Mononuclear cell (primary cell): ENCODE measurements around the gene ATP6AP2. TPM values are rescaled to one million over a fixed set of nuclear protein-coding genes. Genes with fewer than 3 reads are reported as not detected.

Source experiments
- H3K27me3 ChIP-seq: 2 replicates; pipeline ENCODE4 v1.6.0; 2011; ENCODE audit warnings: low read length, control low read depth; ENCODE audit not compliant: insufficient read depth
- H3K4me1 ChIP-seq: 2 replicates; pipeline ENCODE4 v1.5.1; 2011; ENCODE audit warnings: mild to moderate bottlenecking, low read length, control low read depth; ENCODE audit not compliant: insufficient read depth
- H3K4me3 ChIP-seq: 2 replicates; pipeline ENCODE4 v1.5.1; 2011; ENCODE audit warnings: mild to moderate bottlenecking, low read length, moderate library complexity
- H3K9me3 ChIP-seq: 2 replicates; pipeline ENCODE4 v1.5.1; 2011; ENCODE audit warnings: low read depth, mild to moderate bottlenecking, control low read depth, low read length
- total RNA-seq: library from RNA; depleted of rRNA; stranded (reverse); fragments of >200 nt; gene quantifications from one replicate; pipeline ENCODE4 v1.2.3, GENCODE V29; 2012

The ATP6AP2 gene
- total RNA-seq, 1 donor = 167 TPM

DNA sequence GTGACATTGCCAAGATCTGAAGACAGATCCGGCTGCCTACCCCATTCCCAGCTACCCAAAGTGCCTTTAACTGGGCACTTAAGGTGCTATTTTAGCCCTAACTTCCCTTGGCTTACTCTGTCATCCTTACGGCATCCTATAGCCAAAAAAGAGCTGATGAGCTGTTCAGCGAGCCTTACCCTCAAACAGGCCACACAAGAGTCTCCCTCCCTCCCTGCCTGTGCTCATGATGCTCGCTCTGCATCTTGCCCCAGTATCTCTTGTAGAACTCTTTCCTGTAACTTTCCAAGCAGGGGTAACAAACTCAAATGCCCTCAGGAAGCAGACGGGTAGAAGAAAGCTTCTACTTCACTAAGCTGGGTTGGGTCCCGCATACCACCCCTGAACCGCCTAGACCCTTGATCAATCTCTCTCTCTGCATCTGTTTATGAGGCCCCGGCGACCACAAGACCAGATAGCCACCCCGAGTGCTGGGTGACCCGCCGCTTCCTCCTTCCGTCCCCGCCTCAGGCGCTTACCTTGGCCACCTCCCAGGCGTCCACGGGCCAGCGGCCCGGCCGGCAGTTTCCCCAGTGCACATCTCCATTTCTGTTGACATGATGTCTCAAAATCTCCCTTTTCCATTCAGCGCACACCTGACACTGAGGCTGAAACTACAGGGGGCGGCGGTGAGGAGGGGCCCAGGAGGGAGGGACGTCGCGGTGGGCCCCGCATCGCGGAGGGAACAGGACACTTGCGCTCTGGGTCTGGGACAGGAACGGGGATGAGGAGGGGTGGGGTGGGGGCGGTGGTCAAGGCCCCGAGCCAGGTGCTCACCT, 65.9 kb downstream of the ATP6AP2 start:
- Histone ChIP-seq H3K4me1 (peaks cover 32% of the 10 kb centered on the region), H3K4me3 (peak overlapping the region; percentile 80), H3K27me3 (no peaks in the 10 kb centered on the region), H3K9me3 (no peaks in the 10 kb centered on the region)

DNA sequence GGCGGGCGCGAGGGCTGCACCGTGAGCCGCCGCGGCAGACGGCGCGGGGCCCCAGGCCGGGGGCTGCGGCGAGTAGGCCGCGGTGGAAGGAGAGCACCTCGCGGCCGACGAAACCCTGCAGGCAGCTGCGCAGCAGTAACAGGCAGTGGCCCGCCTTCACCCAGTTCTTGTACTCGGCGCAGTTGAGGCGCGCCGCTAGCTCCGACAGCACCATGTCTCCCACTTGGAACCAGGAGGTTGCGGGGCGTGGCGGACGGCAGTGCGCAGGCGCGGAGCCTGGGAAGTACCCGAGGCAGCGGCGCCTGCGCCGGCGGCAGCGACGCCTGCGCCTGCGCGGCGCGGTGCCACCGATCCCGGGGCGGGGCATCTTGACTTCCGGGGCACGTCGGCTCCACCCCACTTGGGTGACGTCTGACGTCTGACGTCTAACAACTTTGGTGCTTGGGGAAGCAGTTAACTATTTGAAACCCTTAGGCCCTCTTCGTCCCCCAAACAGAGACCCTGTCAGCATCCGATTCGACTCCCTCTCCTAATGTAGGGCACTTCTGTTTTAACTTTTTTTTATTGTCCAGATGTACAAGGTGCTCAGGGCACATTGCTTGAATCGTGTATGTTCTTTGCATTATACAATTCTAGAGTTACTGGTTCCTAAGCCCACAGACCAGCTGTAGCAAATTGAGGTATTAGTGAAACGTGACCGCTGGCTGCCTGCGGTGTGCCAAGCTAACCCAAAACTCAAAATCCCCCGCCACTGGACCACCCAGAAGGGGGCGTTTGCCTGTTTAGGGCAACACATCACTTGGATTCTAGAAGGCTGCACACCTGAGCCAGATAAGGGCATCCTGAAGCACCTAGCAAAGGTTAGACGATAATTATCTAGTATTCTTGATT, 66.8 kb downstream of the ATP6AP2 start, which contains the start of gene CXorf38:
Gene CXorf38, minus strand, starts transcription at position 255 of the 891 bp plus-strand sequence. Its CDS starts 41 bp downstream, at position 214.
- Histone ChIP-seq H3K4me1 (peaks cover 24% of the 10 kb centered on the region), H3K4me3 (peak within 1 kb of the TSS; percentile 80), H3K9me3 (no peaks in the 10 kb centered on the region), H3K27me3 (no peaks in the 10 kb centered on the region)

DNA sequence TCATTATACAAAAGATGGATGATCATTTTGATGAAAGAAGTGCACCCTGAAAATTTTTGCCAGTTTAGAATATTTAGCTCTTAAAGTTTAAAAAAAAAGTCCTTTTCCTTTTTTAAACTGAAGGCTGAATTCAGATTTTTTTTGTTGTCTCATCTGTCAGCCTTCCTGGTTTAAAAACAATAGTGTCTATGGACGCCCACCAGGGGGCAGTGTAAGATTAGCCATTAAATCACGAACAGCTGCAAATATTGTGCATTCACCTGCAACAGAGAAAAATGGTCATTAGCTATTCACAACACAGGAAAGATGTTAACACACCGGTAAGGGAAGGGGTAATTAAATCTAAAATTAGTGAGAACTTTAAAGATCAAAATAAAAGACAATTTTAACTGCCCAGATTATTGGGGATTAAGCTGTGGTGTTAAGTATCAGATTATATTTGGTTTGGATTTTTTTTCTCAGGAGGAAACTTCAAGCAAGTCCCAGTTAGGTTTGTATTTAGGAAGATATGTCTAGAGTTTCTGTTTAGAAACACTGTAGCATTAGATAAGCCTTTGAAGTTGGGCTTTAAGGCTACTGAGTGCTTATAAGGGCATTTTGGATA, 71.0 kb downstream of the ATP6AP2 start:
- Histone ChIP-seq H3K27me3 (no peaks in the 10 kb centered on the region), H3K4me3 (no peak overlapping the region), H3K4me1 (peaks cover 7% of the 10 kb centered on the region), H3K9me3 (no peaks in the 10 kb centered on the region)

DNA sequence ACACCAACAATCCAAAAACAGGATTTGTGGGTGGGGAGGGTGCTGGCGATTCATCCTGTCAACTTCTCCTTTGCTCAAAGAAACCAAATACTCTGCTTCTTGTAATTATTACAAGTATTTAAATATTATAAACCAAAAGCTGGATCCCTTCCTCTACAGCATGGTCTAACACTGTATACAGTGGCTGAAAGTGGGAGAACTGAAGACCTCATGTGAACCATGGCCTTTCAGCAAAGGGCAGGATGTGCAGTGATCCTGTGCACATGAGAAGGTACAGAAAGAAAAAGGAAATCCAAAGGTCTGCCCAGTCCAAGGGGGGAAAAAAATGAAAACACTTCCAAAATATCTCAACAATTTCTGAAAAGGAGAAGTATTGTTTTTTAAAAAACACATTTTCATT, 71.9 kb downstream of the ATP6AP2 start:
- Histone ChIP-seq H3K27me3 (no peaks in the 10 kb centered on the region), H3K4me1 (peaks cover 6% of the 10 kb centered on the region), H3K9me3 (no peaks in the 10 kb centered on the region), H3K4me3 (no peak overlapping the region)

DNA sequence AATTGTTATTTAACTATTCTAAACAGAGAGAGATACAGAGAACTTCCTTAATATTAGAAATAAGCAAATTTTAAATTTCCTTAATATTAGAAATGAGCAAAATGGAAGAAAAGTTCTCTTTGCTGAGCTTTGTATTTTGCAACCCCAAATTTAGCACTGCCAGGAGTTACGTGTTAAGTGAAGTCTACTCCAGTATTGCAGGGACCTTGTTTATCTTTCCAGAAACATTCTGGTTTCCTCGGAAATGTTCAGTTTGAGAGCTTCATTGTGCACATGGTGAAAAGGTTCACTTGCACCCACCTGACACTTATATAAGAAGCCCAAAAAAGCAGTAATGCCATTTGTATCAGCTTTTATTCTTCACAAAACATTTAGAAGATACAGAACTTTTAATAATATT, 72.8 kb downstream of the ATP6AP2 start:
- Histone ChIP-seq H3K4me1 (no peaks in the 10 kb centered on the region), H3K27me3 (no peaks in the 10 kb centered on the region), H3K9me3 (no peaks in the 10 kb centered on the region), H3K4me3 (no peak overlapping the region)

Other genes with a start within 250 kb of the ATP6AP2 start
- not detected for gene MPC1L, start 42.5 kb downstream of the ATP6AP2 start, total RNA-seq
- 29.8 TPM for gene CXorf38, start 66.6 kb downstream of the ATP6AP2 start, total RNA-seq
- 64.5 TPM for gene MED14, start 154.6 kb downstream of the ATP6AP2 start, total RNA-seq